ENCODE data around the gene GBGT1. TPM values are rescaled to one million over a fixed set of nuclear protein-coding genes. Genes with fewer than 3 reads are reported as not detected.

The GBGT1 gene
- polyA plus RNA-seq, 1 of the 3 experiments (the other 2 are of a cell fraction), result 0.51 TPM

DNA sequence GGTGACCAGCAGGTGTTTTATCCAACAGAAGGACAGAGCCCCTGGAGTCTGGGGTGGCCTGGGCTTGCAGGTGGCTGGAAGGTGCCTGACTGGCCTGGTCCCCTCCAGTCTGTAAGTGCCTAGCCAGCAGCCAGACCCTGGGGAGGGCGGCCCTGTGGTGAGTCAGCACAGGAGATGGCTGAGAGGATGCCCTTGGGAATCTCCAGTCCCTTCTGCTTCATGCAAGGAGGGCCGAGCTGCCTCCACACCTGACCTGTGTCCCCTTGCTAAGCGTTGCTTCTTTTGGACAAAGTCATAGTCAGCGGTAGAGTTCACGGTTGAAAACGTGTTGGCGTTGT is 25.1 kb upstream of the GBGT1 start (continued):
- no peak for TF ChIP-seq CTCF (IDR thresholded peaks at IDR 0.05)
- TF ChIP-seq MXI1 (IDR thresholded peaks at IDR 0.05; ENCODE audit: low read depth, low read length), result no peak
- TF ChIP-seq NRF1 (IDR thresholded peaks at IDR 0.05; ENCODE audit: low read depth, low read length), result no peak

DNA sequence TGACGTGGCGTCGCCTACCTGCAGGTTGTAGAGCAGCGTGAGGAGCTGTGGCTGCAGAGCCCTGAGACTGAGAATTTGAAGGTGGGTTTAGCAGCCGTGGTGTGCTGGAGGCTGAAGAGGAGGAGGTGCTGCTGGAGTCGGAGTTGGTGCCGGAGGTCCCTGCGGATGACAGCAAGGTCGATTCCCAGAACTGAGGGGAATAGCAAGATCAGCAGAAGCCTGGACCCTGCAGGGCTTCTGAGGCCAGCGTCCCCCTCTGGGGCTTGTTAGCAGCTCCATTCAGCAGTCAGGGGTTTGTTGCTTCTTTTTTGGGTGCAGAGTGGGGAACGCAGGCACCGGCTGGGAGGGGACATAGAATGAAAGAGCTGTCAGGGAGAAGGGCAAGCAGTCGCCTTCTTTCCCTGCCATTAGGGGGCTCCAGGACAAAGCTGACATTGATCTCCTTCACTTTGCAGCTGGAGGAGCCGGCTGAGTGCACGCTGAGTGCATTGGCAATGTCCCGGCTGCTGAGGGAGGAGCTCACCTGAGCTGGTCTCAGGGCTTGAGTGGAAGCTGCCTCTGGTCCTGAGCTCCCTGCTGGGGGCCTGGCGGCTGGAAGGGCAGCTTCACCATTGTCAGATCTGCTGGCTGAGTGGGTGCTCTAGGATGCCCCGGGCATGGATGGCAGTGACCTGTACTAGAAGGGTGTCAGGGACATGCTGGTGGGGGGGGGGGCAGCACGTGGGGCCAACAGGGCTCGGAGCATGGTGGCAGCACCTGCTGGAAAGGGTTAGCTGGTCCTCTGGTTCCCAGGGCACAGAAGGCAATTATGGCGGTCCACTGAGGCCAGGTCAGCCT is 24.5 kb upstream of the GBGT1 start:
- Histone ChIP-seq H3K4me2 (no peak overlapping the region), H3K9me2 (no peaks in the 10 kb centered on the region), H3K27ac (ENCODE audit: low read depth in 2 of 2, low read length in 1 of 2) (no peak overlapping the region), H3K27me3 (ENCODE audit: insufficient read depth) (peaks cover 50% of the 10 kb centered on the region), H2AFZ (ENCODE audit: low read depth) (no peak overlapping the region), H3K4me3 (ENCODE audit: low read depth in 2 of 2, low read length in 1 of 2) (no peak overlapping the region), H4K20me1 (ENCODE audit: insufficient read depth) (no peaks in the 10 kb centered on the region), H3K79me2 (ENCODE audit: insufficient read depth) (no peaks in the 10 kb centered on the region), H3K9me3 (no peaks in the 10 kb centered on the region), H3K9ac (no peak overlapping the region), H3F3A (replicated peaks; ENCODE audit: insufficient read depth) (no peaks in the 10 kb centered on the region), H3K36me3 (replicated peaks in 1 of 2; ENCODE audit: control insufficient read depth in 1 of 2, insufficient read depth in 2 of 2, low read length in 1 of 2) (no peaks in the 10 kb centered on the region), H3K4me1 (ENCODE audit: control insufficient read depth in 1 of 2, insufficient read depth in 2 of 2, low read depth in 1 of 2, low read length in 1 of 2) (no peaks in the 10 kb centered on the region)
- WGBS (ENCODE audit: low lambda C conversion rate), result 16% methylated on average over 20 of the region's 21 CpGs
- peak; percentile 57 for DNase-seq
- TF ChIP-seq JUND (IDR thresholded peaks at IDR 0.05), result no peak
- peak; percentile 41 for TF ChIP-seq RAD21 (IDR thresholded peaks at IDR 0.05; ENCODE audit: low read length)
- TF ChIP-seq CTCF (IDR thresholded peaks at IDR 0.05), result no peak
- TF ChIP-seq SMC3 (IDR thresholded peaks at IDR 0.05; ENCODE audit: low read depth, low read length), result peak; percentile 13; the same call in 1 of the 2 replicates
- POLR2A ChIA-PET, result interaction anchor here (0.9 to 1.8 kb wide), 2 partner anchors 142 to 160 kb away, joined by 3 to 6 read pairs; partner anchors contain the start of genes MED22 and RPL7A
- CTCF ChIA-PET, result interaction anchor here (0.5 to 4.0 kb wide), 19 partner anchors 8 to 539 kb away, joined by 3 to 47 read pairs (median 4); partner anchors contain the start of genes CACFD1 and SURF6

DNA sequence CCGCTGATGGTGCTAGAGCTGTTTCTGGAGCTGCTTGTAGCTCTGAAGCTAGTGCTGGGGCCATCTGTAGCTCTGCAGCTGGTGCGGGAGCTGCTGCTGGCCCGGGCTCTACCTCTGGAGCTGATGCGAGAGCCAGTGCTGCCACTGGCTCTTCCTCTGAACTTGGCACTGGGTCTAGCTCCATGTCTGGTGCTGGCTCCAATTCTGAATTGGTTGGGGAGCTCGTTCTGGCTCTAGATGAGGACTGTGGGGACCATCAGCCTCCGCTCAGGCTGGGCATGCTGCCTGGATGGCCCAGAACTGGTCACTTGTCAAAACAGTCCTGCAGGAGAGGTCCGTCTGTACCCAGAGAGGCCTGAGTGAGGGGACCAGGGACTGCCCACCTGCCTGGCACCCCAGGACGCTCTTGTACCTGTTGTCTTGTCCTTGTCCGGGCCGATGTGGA is 23.9 kb upstream of the GBGT1 start:
- no peak for DNase-seq
- 18% methylated on average over 5 of the region's 10 CpGs for WGBS (ENCODE audit: low lambda C conversion rate)
- ChIA-PET CTCF (interaction anchor here (0.7 to 4.0 kb wide), 19 partner anchors 8 to 298 kb away, joined by 3 to 47 read pairs (median 5); partner anchors contain the start of genes CACFD1 and SURF6), POLR2A (interaction anchor here (1.8 kb wide), 1 partner anchor 143 kb away, joined by 6 read pairs; no protein-coding TSS in a partner anchor)
- Histone ChIP-seq H3K4me2 (no peak overlapping the region), H4K20me1 (ENCODE audit: insufficient read depth) (no peaks in the 10 kb centered on the region), H3K4me3 (ENCODE audit: low read depth in 2 of 2, low read length in 1 of 2) (no peak overlapping the region), H3K36me3 (replicated peaks in 1 of 2; ENCODE audit: control insufficient read depth in 1 of 2, insufficient read depth in 2 of 2, low read length in 1 of 2) (no peaks in the 10 kb centered on the region), H3K4me1 (ENCODE audit: control insufficient read depth in 1 of 2, insufficient read depth in 2 of 2, low read depth in 1 of 2, low read length in 1 of 2) (no peaks in the 10 kb centered on the region), H3K9ac (no peak overlapping the region), H3K27ac (ENCODE audit: low read depth in 2 of 2, low read length in 1 of 2) (no peak overlapping the region), H3F3A (replicated peaks; ENCODE audit: insufficient read depth) (no peaks in the 10 kb centered on the region), H3K79me2 (ENCODE audit: insufficient read depth) (no peaks in the 10 kb centered on the region), H2AFZ (ENCODE audit: low read depth) (no peak overlapping the region), H3K9me3 (no peaks in the 10 kb centered on the region), H3K9me2 (no peaks in the 10 kb centered on the region), H3K27me3 (ENCODE audit: insufficient read depth) (peaks cover 54% of the 10 kb centered on the region)
- no peak for TF ChIP-seq RCOR1 (IDR thresholded peaks at IDR 0.05; ENCODE audit: low read length)
- no peak for TF ChIP-seq TAF1 (IDR thresholded peaks at IDR 0.05; ENCODE audit: borderline replicate concordance, low read depth, low read length)
- TF ChIP-seq EP300 (IDR thresholded peaks at IDR 0.05; ENCODE audit: borderline replicate concordance in 1 of 2, low read depth in 1 of 2, low read length in 1 of 2), result no peak
- TF ChIP-seq IRF3 (IDR thresholded peaks at IDR 0.05; ENCODE audit: low read depth, low read length), result no peak
- TF ChIP-seq USF2 (IDR thresholded peaks at IDR 0.05; ENCODE audit: borderline replicate concordance, low read depth, low read length), result no peak
- no peak for TF ChIP-seq MXI1 (IDR thresholded peaks at IDR 0.05; ENCODE audit: low read depth, low read length)
- no peak for TF ChIP-seq REST (IDR thresholded peaks at IDR 0.05; ENCODE audit: low read depth, low read length)
